PC-3 (cell line): ENCODE results near the gene PGAP2.

ENCODE experiments used
- CTCF ChIP-seq: fragments of 300-600 bp; sonication (generic); conservative IDR thresholded peaks from 2 replicates; pipeline ENCODE4 v1.5.1; 2017; ENCODE audit warnings: antibody characterized with exemption, low read depth, mild to moderate bottlenecking, low read length
- EZH2 ChIP-seq: fragments of 300-600 bp; sonication (generic); IDR thresholded peaks from one replicate; pipeline ENCODE4 v1.6.1; 2017; ENCODE audit warnings: antibody characterized with exemption, mild to moderate bottlenecking, low read length; ENCODE audit not compliant: unreplicated experiment

- TF ChIP-seq EZH2 (no peak), CTCF (no peak)
These were observed 26.5 kb downstream of the PGAP2 start for GRCh38 chr11:3834664-3835461.
